ENCODE measurements around the gene SLC5A2.
"Not testable (repeated sequence)": the region's sequence is repeated elsewhere in the genome, so short reads cannot be mapped to it uniquely, and the experiment has no call there.

The SLC5A2 gene

DNA sequence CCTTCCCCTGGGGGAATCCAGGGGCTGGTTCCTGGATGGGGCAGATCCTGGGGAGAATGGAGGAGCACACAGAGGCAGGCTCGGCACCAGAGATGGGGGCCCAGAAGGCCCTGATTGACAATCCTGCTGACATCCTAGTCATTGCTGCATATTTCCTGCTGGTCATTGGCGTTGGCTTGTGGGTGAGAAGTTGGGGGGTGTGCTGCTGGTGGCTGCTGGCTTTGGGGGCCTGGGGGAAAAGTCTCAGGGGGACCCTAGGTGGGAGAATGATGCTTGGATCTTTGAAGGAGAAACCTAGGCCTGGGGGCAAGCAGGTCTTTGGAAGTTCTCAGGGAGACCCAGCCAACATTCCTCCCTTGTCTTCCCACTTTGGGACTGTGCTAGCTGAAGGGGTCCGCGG lies at the start of gene SLC5A2:
Gene SLC5A2 (plus strand): TSS at position 43 of the 400 bp plus-strand sequence. CDS start 14 bp downstream, at position 57.
- DNase-seq (ENCODE audit: extremely low read depth, low read depth) = no peak
- TF ChIP-seq, protein P1, sequence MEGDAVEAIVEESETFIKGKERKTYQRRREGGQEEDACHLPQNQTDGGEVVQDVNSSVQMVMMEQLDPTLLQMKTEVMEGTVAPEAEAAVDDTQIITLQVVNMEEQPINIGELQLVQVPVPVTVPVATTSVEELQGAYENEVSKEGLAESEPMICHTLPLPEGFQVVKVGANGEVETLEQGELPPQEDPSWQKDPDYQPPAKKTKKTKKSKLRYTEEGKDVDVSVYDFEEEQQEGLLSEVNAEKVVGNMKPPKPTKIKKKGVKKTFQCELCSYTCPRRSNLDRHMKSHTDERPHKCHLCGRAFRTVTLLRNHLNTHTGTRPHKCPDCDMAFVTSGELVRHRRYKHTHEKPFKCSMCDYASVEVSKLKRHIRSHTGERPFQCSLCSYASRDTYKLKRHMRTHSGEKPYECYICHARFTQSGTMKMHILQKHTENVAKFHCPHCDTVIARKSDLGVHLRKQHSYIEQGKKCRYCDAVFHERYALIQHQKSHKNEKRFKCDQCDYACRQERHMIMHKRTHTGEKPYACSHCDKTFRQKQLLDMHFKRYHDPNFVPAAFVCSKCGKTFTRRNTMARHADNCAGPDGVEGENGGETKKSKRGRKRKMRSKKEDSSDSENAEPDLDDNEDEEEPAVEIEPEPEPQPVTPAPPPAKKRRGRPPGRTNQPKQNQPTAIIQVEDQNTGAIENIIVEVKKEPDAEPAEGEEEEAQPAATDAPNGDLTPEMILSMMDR (IDR thresholded peaks at IDR 0.05; ENCODE audit: low read depth, low read length) = no peak

DNA sequence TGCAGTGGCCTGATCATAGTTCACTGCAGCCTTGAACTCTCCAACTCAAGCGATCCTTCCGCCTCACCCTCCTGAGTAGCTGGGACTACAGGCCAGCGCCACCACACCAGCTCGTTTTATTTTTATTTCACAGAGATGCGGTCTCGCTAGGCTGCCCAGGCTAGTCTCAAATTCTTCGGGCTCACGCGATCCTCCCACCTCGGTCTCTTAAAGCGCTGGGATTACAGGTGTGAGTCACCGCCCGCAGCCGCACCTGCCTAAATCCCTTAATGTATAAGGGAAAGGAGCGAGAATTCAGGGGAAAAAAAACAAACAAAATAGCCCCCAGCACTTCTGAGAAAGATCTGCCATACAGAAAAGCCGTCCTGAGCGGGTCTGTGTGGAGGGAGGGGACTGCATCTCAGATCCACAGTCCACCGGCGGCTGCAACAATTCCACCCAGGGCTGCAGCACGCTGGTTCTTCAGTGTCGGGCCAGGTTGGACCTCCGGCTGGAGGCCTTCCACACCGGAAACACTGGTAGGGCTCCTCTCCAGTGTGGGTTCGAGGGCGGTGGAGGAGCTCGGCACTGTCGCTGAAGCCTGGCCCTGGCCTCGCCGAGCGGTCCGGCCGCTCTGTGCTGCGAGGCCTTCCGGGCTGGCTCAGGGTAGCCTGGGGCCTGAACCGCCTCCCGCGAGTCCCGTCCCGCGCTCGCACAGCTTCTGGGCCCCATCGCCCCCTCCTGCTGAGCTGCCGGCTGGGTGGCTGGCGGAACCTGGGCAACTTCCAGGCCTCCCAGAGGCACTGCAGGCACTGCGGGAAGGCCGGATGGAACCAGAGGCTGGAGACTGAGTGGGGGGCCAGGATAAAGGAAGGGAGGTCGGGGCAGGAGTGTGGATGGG lies 47.3 kb upstream of the SLC5A2 start:
- TF ChIP-seq, protein P1 (IDR thresholded peaks at IDR 0.05; ENCODE audit: low read depth, low read length) = no peak
- DNase-seq (ENCODE audit: extremely low read depth, low read depth) = no peak

DNA sequence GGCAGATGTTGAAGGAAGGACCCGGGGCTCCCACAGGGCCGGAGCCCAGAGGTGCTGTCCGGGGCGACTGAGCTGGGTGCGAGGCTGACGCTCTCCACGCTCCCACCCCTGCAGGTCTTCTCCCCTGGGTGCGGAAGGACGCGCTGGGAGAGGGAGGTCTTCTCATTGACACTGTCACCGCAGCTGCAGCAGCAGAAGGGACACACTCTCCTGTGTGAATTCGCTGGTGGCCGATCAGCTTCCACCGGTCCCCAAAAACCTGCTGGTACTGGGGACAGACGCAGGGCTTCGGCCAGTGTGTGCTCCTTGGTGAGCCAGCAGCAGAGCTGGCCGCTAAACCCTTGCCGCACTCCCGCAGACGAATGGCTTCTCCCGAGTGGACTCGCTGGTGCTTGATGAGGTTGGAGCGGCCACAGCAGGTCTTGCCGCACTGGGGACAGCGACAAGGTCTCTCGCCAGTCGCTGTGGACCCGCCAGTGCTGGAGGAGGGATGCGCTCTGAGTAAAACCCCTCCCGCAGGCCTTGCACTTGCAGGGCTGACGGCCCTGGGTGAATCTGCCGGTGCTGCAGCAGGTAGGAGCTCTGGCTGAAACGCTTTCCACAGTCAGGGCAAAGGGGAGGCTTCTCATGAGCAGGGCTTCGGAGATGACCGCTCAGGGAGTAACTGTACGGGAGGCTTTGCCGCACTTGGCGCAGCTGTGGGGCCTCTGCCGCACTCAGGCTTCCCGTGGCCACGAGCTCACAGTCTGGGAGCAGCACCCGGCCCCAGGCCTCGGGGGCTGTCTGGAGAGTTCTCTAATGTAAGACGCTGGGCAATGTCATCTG lies 46.5 kb upstream of the SLC5A2 start:
- no peak for DNase-seq (ENCODE audit: extremely low read depth, low read depth)
- TF ChIP-seq, protein P1 (IDR thresholded peaks at IDR 0.05; ENCODE audit: low read depth, low read length) = no peak

DNA sequence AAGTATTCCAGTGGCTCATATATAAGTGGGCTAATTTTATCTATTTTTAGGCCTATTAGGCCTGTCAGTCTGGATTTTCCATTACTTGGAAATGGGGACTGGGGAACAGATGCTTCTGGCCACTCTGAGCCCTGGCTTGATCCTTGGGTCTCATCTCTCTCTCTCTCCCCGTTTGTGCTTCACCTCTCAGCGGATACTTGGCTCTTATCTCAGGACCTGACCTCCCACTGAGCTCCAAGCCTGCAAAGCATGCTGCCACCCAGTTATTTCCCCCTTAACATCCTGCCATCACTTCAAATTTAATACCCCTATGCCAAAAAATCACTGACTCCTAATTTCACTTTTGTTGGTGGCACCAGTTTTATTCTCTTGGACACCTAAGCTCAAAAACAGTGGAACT lies 44.5 kb upstream of the SLC5A2 start:
- TF ChIP-seq, protein P1 (IDR thresholded peaks at IDR 0.05; ENCODE audit: low read depth, low read length) = no peak
- no peak for DNase-seq (ENCODE audit: extremely low read depth, low read depth)

DNA sequence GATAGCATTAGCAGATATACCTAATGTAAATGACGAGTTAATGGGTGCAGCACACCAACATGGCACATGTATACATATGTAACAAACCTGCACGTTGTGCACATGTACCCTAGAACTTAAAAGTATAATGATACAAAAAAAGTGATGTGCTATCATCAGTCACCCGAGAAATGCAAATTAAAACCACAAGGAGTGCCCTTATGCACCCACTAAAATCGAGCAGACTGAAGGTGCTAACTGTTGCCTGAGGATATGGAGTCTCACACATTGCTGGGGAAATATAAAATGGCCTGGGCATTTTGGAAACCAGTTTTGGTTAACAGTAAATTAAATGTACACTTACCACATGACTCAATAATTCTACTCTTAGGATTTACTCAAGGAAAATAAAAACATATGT lies 43.9 kb upstream of the SLC5A2 start:
- not testable (repeated sequence) for DNase-seq (ENCODE audit: extremely low read depth, low read depth)

DNA sequence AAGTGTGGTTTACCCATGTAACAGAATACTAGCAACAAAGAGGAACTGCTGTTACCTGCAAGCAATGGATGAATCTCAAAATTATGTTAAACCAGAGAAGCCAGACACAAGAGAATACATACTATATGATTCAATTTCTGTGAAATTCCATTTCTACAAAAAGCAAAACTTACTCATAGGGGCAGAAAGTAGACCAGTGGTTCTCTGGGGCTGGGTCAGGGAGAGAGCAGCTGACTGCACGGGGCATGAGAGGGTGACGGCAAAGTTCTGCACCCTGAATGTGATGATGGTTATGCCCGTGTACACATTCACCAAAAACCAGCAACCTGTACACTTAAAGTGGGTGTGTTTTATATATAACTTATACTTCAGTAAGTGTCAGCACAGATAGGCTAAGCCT lies 43.4 kb upstream of the SLC5A2 start:
- TF ChIP-seq, protein P1 (IDR thresholded peaks at IDR 0.05; ENCODE audit: low read depth, low read length) = no peak

DNA sequence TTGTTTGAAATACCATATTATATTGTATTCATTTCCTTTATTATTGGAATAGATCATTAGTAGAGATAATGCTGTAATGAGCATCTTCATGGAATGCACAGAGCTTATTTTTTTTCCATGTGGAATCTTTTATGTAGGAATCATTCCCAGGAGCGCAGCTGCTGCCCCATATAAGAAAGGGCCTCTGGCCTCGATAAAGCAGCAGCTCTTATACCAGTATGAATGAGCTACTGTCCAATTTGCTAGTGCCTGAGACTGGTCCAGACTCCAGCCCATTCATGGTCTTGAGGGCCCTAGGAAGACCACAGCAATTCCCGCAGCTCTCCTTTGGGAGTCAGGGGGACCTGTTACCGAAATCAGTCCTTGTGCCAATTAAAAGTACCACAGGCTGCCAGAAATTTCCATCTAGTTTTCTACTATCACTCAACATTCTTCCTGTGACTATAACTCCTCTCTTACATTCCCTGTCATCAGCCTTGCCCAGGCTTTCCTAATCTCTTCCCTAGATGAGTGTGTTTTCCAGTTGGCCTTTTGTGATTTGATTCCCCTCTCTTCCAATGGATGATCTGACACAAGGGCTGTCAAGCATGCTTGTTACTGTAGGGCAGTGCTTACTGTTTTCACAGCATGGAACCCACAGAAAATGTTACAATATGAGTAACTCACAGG lies 42.3 kb upstream of the SLC5A2 start:
- TF ChIP-seq, protein P1 (IDR thresholded peaks at IDR 0.05; ENCODE audit: low read depth, low read length) = no peak
- DNase-seq (ENCODE audit: extremely low read depth, low read depth) = no peak

More for the DNA sequence above, 43.4 kb upstream of the SLC5A2 start:
- no peak for DNase-seq (ENCODE audit: extremely low read depth, low read depth)
